NK-92 (cell line): ENCODE results near the gene ADARB2.

Experiments
- DNase-seq: peaks from one replicate; lab custom pipeline; 2025; ENCODE audit not compliant: unreplicated experiment; lab: John Stamatoyannopoulos, UW

ADARB2 gene

GRCh38 chr10:1687190-1687589 lies 50.1 kb downstream of the ADARB2 start:
- DNase-seq, result no peak

- DNase-seq, result no peak
These were observed 50.9 kb downstream of the ADARB2 start for GRCh38 chr10:1686491-1686749.

- no peak for DNase-seq
These were observed 51.4 kb downstream of the ADARB2 start for GRCh38 chr10:1685699-1686490.

GRCh38 chr10:1684991-1685390 lies 52.3 kb downstream of the ADARB2 start:
- no peak for DNase-seq

- DNase-seq, result no peak
These were observed 53.7 kb downstream of the ADARB2 start for GRCh38 chr10:1683649-1684048.

- DNase-seq, result no peak
These were observed 57.3 kb downstream of the ADARB2 start for GRCh38 chr10:1679821-1680650.

- no peak for DNase-seq
These were observed 59.2 kb downstream of the ADARB2 start for GRCh38 chr10:1678084-1678483.

- no peak for DNase-seq
These were observed 59.9 kb downstream of the ADARB2 start for GRCh38 chr10:1677307-1677939.

- DNase-seq, result no peak
These were observed 62.8 kb downstream of the ADARB2 start for GRCh38 chr10:1674501-1674900.

- DNase-seq, result no peak
These were observed 63.6 kb downstream of the ADARB2 start for GRCh38 chr10:1673568-1674345.

- DNase-seq, result no peak
These were observed 65.1 kb downstream of the ADARB2 start for GRCh38 chr10:1672001-1672781.

- DNase-seq, result no peak
These were observed 65.8 kb downstream of the ADARB2 start for GRCh38 chr10:1671366-1672000.

- no peak for DNase-seq
These were observed 66.6 kb downstream of the ADARB2 start for GRCh38 chr10:1670541-1671365.

- DNase-seq, result no peak
These were observed 67.9 kb downstream of the ADARB2 start for GRCh38 chr10:1669433-1669832.

- no peak for DNase-seq
These were observed 68.9 kb downstream of the ADARB2 start for GRCh38 chr10:1668399-1668798.

GRCh38 chr10:1667392-1667791 lies 69.9 kb downstream of the ADARB2 start:
- no peak for DNase-seq

- no peak for DNase-seq
These were observed 71.2 kb downstream of the ADARB2 start for GRCh38 chr10:1666147-1666546.

GRCh38 chr10:1665681-1666080 lies 71.6 kb downstream of the ADARB2 start:
- DNase-seq, result no peak

GRCh38 chr10:1665021-1665661 lies 72.2 kb downstream of the ADARB2 start:
- no peak for DNase-seq
